ENCODE measurements around the gene SQOR. TPM values are rescaled to one million over a fixed set of nuclear protein-coding genes. Genes with fewer than 3 reads are reported as not detected.

SQOR gene
- 86.5 and 90.4 TPM in 2 replicates for total RNA-seq

DNA sequence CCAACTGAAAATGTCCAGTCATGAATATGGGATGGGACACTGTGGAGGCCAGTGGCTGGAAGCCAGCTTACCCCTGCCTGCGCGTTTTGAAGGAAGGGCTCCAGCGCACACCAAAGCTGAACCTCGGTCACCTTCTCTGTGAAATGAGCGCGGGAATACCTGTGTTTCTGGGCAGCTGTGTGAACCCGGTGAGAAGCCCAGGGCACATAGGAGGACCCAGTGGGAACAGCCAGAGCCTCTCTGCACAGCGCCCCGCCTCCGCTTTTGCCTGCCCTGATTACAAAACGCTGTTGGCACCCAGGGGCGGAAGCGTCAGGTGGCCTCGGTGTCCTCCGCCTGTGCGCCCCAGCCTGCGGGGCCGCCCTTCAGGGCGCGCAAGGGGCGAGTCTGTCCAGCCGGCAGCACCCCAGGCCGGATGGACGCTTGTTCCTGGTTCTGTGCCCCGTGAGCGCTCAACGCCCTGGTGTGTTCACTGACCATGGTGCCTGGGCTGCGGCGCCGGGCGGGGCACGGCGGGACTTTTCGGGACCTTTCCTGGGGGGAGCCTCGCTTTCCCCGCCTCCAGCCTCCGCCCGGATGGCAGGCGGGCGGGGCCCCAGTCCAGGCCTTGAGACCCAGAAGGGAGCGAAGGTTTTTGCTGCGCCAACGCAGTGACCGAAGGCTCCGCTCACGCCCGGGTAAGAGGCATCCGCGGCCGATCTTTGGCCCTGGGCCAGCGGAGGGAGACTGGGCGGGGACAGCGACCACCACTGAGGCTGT lies at the start of gene SQOR:
TSS of gene SQOR (plus strand) at position 598 of the 759 bp plus-strand sequence. CDS start 23,895 bp downstream, outside the sequence.

DNA sequence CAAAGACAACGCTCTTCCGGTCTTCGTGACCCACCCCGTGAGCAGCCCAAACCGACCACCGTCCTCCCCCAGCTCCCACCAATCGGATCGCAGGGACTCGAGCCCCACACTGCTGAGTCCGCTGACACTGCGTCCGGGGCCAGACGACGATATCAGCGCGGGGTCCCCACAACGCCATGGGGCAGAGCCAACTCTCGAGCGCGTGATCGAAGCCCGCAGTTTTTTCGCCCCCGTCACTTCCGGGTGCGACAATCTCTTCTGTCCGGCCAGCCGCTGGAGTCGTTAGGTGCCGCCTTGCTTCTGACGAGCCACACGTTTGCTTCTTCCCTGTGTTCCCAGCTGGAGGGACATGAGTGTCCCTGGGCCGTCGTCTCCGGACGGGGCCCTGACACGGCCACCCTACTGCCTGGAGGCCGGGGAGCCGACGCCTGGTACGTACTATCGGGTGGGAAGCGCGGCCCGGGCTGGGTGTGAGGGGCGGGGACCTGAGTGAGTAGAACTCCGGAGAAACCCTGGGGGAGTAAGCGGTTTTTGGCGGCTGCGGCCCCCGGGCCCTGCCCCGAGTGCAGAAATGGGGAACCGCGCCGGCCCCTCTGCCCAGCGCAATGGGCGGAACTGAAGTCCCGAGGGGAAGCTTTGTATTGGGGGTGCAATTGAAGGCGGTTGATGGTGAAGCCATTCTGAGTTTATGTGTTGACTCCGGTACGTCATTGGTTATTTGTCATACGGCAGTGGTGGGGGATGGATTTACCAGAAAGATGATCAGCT lies 47.5 kb upstream of the SQOR start, which contains the start of gene BLOC1S6:
TSS of gene BLOC1S6 (plus strand) at position 285 of the 768 bp plus-strand sequence. CDS start at position 350, 65 bp downstream.

Small RNA genes lying within 50 kb of the gene (small RNA-seq; reads per million reads assigned to genes)
- not detected for gene RF00019 (ENCODE audit: low replicate concordance)

Other genes starting within 250 kb of the SQOR start
- 9.8 and 11.6 TPM in 2 replicates for gene SLC30A4, start 112.3 kb upstream of the SQOR start, total RNA-seq
- gene BLOC1S6, start 47.6 kb upstream of the SQOR start, total RNA-seq = 49.0 and 75.2 TPM in 2 replicates

Measured in placental pericyte (primary cell).